Activated naive CD8-positive, alpha-beta T cell (primary cell): Measurements from ENCODE around the gene LRRC4C.
"Not testable (repeated sequence)": the region's sequence is repeated elsewhere in the genome, so short reads cannot be mapped to it uniquely, and the experiment has no call there.

ENCODE experiments used
- H3K27ac Mint-ChIP-seq: one replicate; pipeline ENCODE4 v1.8.0; 2021; ENCODE audit warnings: mixed read lengths
- H3K27me3 Mint-ChIP-seq: one replicate; pipeline ENCODE4 v1.8.0; 2021; ENCODE audit warnings: mixed read lengths
- H3K36me3 Mint-ChIP-seq: one replicate; pipeline ENCODE4 v1.8.0; 2021; ENCODE audit warnings: mixed read lengths
- H3K4me1 Mint-ChIP-seq: one replicate; pipeline ENCODE4 v1.8.0; 2021; ENCODE audit warnings: low read depth, mixed read lengths
- H3K4me3 Mint-ChIP-seq: one replicate; pipeline ENCODE4 v1.8.0; 2021; ENCODE audit warnings: mild to moderate bottlenecking, mixed read lengths
- H3K9me3 Mint-ChIP-seq: one replicate; pipeline ENCODE4 v1.8.0; 2021; ENCODE audit warnings: low read depth, mixed read lengths

The LRRC4C gene

DNA sequence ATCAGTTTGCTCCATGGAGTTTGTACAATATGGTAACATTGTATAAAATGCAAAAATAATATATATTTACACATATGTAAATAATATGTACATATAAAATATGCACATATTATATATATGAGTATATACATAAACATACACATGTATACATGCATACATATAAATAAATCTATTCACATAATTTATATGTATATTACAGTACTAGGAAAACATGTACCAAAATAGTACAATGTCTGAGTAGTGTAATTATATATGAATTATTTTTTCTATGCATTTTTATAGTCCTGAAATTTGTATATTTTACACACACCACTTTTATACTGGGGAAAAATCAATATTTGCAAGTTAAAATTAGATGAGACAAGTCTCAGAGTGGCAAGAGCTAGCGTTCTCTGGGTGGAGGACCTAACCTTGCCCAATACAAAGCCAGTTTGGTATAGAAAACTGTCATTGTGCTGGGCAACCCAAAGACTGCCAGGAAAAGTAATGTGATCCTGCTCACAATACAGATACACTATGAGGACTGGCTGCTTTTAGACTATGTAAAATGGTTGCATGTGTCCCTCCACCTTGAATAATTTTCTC lies 889.4 kb downstream of the LRRC4C start:
- Mint-ChIP-seq H3K27me3 (no peaks in the 10 kb centered on the region), H3K9me3 (peaks cover 7% of the 10 kb centered on the region), H3K27ac (no peak overlapping the region), H3K4me1 (no peaks in the 10 kb centered on the region), H3K4me3 (no peak overlapping the region), H3K36me3 (no peaks in the 10 kb centered on the region)

DNA sequence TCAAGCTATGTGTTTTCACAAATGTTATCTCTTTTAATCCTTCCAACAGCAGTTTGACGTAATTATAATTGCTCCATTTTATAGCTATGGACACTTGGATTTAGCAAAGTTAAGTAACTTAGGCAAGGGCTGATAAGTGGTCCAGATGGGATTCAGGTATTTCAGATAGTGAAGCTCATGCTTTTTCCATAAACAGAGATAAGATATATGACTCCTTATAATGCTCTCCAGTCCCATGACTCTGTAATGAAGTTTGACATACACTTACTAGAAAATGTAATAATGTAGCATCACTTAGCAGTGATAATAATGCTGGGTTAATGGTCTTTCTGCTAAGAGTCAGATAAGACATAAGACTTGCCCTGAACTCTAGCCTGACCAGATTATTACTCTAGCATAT lies 892.1 kb downstream of the LRRC4C start:
- H3K27ac Mint-ChIP-seq, result no peak overlapping the region
- peaks cover 19% of the 10 kb centered on the region for H3K9me3 Mint-ChIP-seq
- H3K4me3 Mint-ChIP-seq, result no peak overlapping the region
- no peaks in the 10 kb centered on the region for H3K27me3 Mint-ChIP-seq
- no peaks in the 10 kb centered on the region for H3K36me3 Mint-ChIP-seq
- no peaks in the 10 kb centered on the region for H3K4me1 Mint-ChIP-seq

GRCh38 chr11:40544162-40544561 lies 915.3 kb downstream of the LRRC4C start:
- H3K27ac Mint-ChIP-seq, result no peak overlapping the region
- H3K9me3 Mint-ChIP-seq, result peaks cover 17% of the 10 kb centered on the region
- H3K36me3 Mint-ChIP-seq, result no peaks in the 10 kb centered on the region
- H3K27me3 Mint-ChIP-seq, result no peaks in the 10 kb centered on the region
- H3K4me1 Mint-ChIP-seq, result no peaks in the 10 kb centered on the region
- H3K4me3 Mint-ChIP-seq, result no peak overlapping the region

GRCh38 chr11:40542821-40543220 lies 916.6 kb downstream of the LRRC4C start:
- Mint-ChIP-seq H3K4me1 (no peaks in the 10 kb centered on the region), H3K4me3 (no peak overlapping the region), H3K27ac (no peak overlapping the region), H3K9me3 (peaks cover 20% of the 10 kb centered on the region), H3K36me3 (no peaks in the 10 kb centered on the region), H3K27me3 (no peaks in the 10 kb centered on the region)

DNA sequence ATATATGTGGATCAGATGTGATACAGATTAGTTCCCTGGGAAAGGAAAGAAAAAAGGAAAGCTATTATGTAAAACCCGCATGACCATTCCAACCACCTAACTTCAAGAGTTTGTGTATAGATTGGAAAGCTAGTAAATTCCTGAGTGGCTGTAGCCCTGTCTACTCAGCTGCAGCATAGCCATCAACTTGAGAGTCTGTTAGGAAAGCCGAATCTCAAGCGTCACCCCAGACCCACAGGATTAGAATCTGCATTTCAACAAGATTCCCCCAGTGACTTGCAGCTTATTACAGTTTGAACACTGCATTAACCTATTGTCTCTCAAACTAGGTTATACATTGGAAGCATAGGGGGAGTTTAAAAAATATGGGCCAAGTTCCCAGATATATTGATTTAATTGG lies 921.7 kb downstream of the LRRC4C start:
- Mint-ChIP-seq H3K4me3 (no peak overlapping the region), H3K27me3 (no peaks in the 10 kb centered on the region), H3K27ac (no peak overlapping the region)

DNA sequence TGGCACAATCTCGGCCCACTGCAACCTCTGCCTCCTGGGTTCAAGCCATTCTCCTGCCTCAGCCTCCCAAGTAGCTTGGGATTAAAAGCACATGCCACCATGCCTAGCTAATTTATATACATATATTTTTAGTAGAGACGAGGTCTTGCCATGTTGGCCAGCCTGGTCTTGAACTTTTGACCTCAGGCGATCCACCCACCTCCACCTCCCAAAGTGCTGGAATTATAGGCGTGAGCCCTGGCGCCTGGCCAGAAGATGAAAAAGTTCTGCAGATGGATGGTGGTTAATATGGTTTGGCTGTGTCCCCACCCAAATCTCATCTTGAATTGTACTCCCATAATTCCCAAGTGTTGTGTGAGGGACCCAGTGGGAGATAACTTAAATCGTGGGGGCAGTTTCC lies 937.4 kb downstream of the LRRC4C start:
- peaks cover 15% of the 10 kb centered on the region for H3K9me3 Mint-ChIP-seq
- not testable (repeated sequence) for H3K4me1 Mint-ChIP-seq, H3K27me3 Mint-ChIP-seq

More for the DNA sequence above, 921.7 kb downstream of the LRRC4C start:
- no peaks in the 10 kb centered on the region for H3K4me1 Mint-ChIP-seq
- no peaks in the 10 kb centered on the region for H3K36me3 Mint-ChIP-seq
- peaks cover 22% of the 10 kb centered on the region for H3K9me3 Mint-ChIP-seq

DNA sequence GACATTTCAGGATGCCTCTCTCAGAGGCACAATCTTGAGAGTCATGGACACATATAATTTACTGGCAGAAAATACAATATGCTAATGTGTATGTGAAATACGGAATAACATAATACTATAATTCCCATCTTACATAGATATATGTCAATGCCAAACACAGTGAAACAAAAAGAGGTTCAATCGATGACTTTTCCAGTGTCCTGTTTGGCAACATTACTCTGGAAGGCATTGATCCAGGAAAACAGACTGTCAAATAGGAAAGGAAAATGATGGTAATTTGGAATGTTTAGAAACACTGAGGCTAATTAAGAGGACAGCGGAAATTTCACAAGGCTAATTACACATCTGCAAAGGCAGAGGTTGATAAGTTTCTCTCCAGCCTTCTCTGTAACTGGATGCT lies 942.3 kb downstream of the LRRC4C start:
- Mint-ChIP-seq H3K4me1 (no peaks in the 10 kb centered on the region), H3K36me3 (no peaks in the 10 kb centered on the region), H3K4me3 (no peak overlapping the region), H3K27ac (no peak overlapping the region), H3K9me3 (peaks cover 23% of the 10 kb centered on the region), H3K27me3 (no peaks in the 10 kb centered on the region)

More for the DNA sequence above, 937.4 kb downstream of the LRRC4C start:
- not testable (repeated sequence) for H3K36me3 Mint-ChIP-seq, H3K4me3 Mint-ChIP-seq, H3K27ac Mint-ChIP-seq

DNA sequence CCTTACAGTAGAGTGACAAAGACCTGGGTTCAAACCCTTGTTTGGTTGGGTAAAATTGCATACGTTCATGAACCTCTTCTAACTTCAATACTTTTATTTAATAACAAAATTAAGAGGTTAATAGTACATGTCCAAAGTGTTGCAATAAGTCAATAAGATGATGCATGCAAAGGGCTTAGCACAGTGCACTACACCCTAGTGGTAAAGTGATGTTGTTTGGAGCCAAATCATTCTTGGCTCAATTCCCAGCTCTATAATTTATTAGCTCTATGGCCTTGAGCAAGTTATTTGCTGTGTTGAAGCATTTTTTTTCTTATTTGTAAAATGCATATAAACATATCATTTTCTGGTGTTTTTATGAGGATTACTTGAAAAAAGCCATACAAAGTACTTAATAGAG lies 945.3 kb downstream of the LRRC4C start:
- no peaks in the 10 kb centered on the region for H3K27me3 Mint-ChIP-seq
- no peak overlapping the region for H3K4me3 Mint-ChIP-seq
- H3K9me3 Mint-ChIP-seq, result peaks cover 18% of the 10 kb centered on the region
- H3K4me1 Mint-ChIP-seq, result no peaks in the 10 kb centered on the region
- H3K36me3 Mint-ChIP-seq, result no peaks in the 10 kb centered on the region
- H3K27ac Mint-ChIP-seq, result no peak overlapping the region

GRCh38 chr11:40513281-40513680 lies 946.2 kb downstream of the LRRC4C start:
- no peaks in the 10 kb centered on the region for H3K27me3 Mint-ChIP-seq
- H3K9me3 Mint-ChIP-seq, result peaks cover 18% of the 10 kb centered on the region
- no peaks in the 10 kb centered on the region for H3K36me3 Mint-ChIP-seq
- H3K27ac Mint-ChIP-seq, result no peak overlapping the region
- H3K4me3 Mint-ChIP-seq, result no peak overlapping the region
- no peaks in the 10 kb centered on the region for H3K4me1 Mint-ChIP-seq

GRCh38 chr11:40508303-40508702 lies 951.1 kb downstream of the LRRC4C start:
- Mint-ChIP-seq H3K4me1 (no peaks in the 10 kb centered on the region), H3K9me3 (peaks cover 7% of the 10 kb centered on the region), H3K27me3 (no peaks in the 10 kb centered on the region), H3K4me3 (no peak overlapping the region), H3K36me3 (no peaks in the 10 kb centered on the region), H3K27ac (no peak overlapping the region)

DNA sequence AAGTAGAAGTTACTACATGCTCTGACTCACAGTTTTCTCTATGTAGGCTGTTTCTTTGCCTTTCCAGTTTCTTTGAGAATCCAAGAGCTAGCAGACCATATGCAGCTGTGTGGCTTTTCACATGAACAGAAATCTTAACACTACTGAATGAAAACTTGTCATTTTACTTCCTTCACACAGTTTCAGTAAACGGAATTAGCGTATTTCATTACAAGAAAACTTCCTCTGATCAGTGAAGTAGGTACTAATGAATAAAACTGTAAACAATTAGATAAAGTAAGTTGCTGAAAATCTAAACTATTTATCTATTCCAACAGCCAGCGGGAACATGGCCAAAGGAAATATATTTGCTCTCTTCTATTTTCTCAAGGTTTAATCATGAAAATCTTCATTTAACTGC lies 953.2 kb downstream of the LRRC4C start:
- no peak overlapping the region for H3K27ac Mint-ChIP-seq
- H3K4me3 Mint-ChIP-seq, result no peak overlapping the region
- no peaks in the 10 kb centered on the region for H3K36me3 Mint-ChIP-seq
- no peaks in the 10 kb centered on the region for H3K27me3 Mint-ChIP-seq
- H3K4me1 Mint-ChIP-seq, result no peaks in the 10 kb centered on the region
- peaks cover 15% of the 10 kb centered on the region for H3K9me3 Mint-ChIP-seq

DNA sequence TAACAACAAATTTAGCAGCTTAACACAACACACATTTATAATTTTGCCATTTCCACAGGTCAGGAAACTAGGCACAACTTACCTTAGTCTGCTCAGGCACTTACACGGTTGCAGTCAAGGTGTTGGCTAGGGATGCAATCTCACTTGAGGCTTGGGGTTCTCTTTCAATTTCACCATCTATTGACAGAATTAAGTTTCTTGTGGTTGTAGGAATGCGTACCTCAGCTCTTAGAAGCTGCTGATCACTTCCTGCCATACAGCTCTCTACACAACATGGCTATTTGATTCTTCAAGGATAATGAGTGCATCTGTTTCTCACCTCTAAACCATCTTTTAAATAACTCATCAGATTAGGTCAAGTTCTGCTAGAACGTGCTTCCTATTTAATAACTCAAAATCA lies 968.1 kb downstream of the LRRC4C start:
- Mint-ChIP-seq H3K9me3 (peaks cover 10% of the 10 kb centered on the region), H3K4me1 (no peaks in the 10 kb centered on the region), H3K36me3 (no peaks in the 10 kb centered on the region), H3K27me3 (no peaks in the 10 kb centered on the region), H3K27ac (no peak overlapping the region), H3K4me3 (no peak overlapping the region)

GRCh38 chr11:40467771-40468170 lies 991.7 kb downstream of the LRRC4C start:
- Mint-ChIP-seq H3K27ac (no peak overlapping the region), H3K36me3 (no peaks in the 10 kb centered on the region), H3K9me3 (peaks cover 11% of the 10 kb centered on the region), H3K4me3 (no peak overlapping the region), H3K4me1 (no peaks in the 10 kb centered on the region), H3K27me3 (no peaks in the 10 kb centered on the region)

GRCh38 chr11:40445391-40445790 lies 1014.1 kb downstream of the LRRC4C start:
- H3K27ac Mint-ChIP-seq, result no peak overlapping the region
- H3K27me3 Mint-ChIP-seq, result no peaks in the 10 kb centered on the region
- H3K36me3 Mint-ChIP-seq, result no peaks in the 10 kb centered on the region
- H3K4me3 Mint-ChIP-seq, result no peak overlapping the region
- no peaks in the 10 kb centered on the region for H3K4me1 Mint-ChIP-seq
- H3K9me3 Mint-ChIP-seq, result peaks cover 33% of the 10 kb centered on the region

DNA sequence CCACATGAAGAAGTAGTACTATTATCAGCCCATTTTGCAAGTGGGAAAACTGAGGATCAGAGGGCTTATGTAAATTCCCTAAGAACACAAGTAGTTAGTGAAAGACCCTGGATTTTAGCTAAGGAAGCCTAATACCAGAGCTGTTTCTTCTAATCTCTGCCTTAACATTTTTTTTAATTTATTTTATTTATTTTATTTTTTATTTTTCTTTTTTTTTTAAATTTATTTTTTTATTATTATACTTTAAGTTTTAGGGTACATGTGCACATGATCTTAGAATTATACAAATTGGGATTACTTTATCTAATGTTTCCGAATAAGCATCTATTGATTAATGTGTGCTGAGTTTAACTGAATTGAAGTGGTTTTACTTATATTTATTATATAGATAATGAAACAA lies 1015.3 kb downstream of the LRRC4C start:
- H3K36me3 Mint-ChIP-seq, result no peaks in the 10 kb centered on the region
- H3K9me3 Mint-ChIP-seq, result peaks cover 33% of the 10 kb centered on the region
- H3K4me1 Mint-ChIP-seq, result no peaks in the 10 kb centered on the region
- H3K27me3 Mint-ChIP-seq, result no peaks in the 10 kb centered on the region
- no peak overlapping the region for H3K27ac Mint-ChIP-seq
- no peak overlapping the region for H3K4me3 Mint-ChIP-seq

- Mint-ChIP-seq H3K4me1 (no peaks in the 10 kb centered on the region), H3K4me3 (no peak overlapping the region), H3K27me3 (no peaks in the 10 kb centered on the region), H3K9me3 (peaks cover 14% of the 10 kb centered on the region), H3K36me3 (no peaks in the 10 kb centered on the region), H3K27ac (no peak overlapping the region)
Observed at GRCh38 chr11:40435344-40435743, 1024.1 kb downstream of the LRRC4C start.
